ENCODE results near the gene GEMIN7.

DNA sequence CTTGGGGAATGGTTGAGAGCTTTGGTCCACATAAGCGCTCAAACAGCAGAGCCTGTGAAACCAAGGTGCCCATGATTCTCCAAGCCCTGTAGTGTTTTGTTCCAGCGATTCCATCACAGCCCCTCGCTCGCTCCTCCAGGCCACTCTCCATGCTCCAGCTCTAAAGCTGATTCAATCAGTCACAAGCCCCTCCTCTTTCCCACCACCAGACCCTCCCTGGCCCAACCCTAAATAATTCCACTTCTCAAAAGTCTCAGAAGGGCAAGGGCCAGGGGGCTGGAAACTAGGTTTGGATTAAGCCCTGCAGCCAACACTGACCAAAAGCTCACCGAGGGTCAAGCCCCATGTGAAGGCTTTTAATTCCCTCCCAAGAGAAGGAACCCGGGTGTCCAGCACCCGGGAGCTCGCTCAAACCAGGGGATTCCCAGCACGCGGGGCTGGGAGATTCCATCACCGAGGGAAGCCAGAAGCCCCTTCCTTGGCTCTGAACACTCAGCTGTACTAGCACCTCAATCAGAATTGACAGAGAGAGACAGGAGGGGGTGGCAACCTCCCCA is 4.2 kb upstream of the GEMIN7 start:
- TF ChIP-seq, protein P1, sequence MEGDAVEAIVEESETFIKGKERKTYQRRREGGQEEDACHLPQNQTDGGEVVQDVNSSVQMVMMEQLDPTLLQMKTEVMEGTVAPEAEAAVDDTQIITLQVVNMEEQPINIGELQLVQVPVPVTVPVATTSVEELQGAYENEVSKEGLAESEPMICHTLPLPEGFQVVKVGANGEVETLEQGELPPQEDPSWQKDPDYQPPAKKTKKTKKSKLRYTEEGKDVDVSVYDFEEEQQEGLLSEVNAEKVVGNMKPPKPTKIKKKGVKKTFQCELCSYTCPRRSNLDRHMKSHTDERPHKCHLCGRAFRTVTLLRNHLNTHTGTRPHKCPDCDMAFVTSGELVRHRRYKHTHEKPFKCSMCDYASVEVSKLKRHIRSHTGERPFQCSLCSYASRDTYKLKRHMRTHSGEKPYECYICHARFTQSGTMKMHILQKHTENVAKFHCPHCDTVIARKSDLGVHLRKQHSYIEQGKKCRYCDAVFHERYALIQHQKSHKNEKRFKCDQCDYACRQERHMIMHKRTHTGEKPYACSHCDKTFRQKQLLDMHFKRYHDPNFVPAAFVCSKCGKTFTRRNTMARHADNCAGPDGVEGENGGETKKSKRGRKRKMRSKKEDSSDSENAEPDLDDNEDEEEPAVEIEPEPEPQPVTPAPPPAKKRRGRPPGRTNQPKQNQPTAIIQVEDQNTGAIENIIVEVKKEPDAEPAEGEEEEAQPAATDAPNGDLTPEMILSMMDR (IDR thresholded peaks at IDR 0.05; ENCODE audit: insufficient read depth, low read depth, low read length), result no peak
- TF ChIP-seq EZH2 (IDR thresholded peaks at IDR 0.05; ENCODE audit: insufficient read depth, low read length), result no peak

All from astrocyte (in vitro differentiated cells and primary cell).